Bronchial epithelial cell (primary cell): ENCODE measurements around the gene ZNF648. TPM values are rescaled to one million over a fixed set of nuclear protein-coding genes. Genes with fewer than 3 reads are reported as not detected.

Experiments used
- DNase-seq: peaks from one replicate; pipeline ENCODE4 v3.0.0-alpha.2; 2010; ENCODE audit warnings: low read depth
- FAIRE-seq: peaks from 2 replicates; lab custom pipeline; 2011; peaks lifted over from hg19 to GRCh38; lab: Jason Lieb, UNC
- H3K27me3 ChIP-seq: 2 replicates; pipeline ENCODE4 v1.5.1; 2011; ENCODE audit warnings: low read length; ENCODE audit not compliant: control insufficient read depth, insufficient read depth
- H3K36me3 ChIP-seq: 2 replicates; pipeline ENCODE4 v1.5.1; 2011; ENCODE audit warnings: low read length; ENCODE audit not compliant: control insufficient read depth, insufficient read depth
- H3K4me3 ChIP-seq: 2 replicates; pipeline ENCODE4 v1.5.1; 2011; ENCODE audit warnings: mild to moderate bottlenecking, low read depth, low read length, control low read depth
- CTCF ChIP-seq: IDR thresholded peaks from 2 replicates; pipeline ENCODE4 v1.5.1; 2011; ENCODE audit warnings: mild to moderate bottlenecking, moderate library complexity, low read length, control low read depth, inconsistent platforms; ENCODE audit not compliant: insufficient read depth, severe bottlenecking
- total RNA-seq: library from RNA; depleted of rRNA; stranded (reverse); fragments of >200 nt; gene quantifications from 2 replicates; pipeline ENCODE4 v1.2.1, GENCODE V29; 2014

ZNF648 gene
- total RNA-seq, 1 donor from 2014 or later = not detected

GRCh38 chr1:182084487-182085316 is 23.2 kb upstream of the ZNF648 start:
- DNase-seq (peak; percentile 73), FAIRE-seq (no peak)
- H3K27me3 ChIP-seq = no peaks in the 10 kb centered on the region
- H3K36me3 ChIP-seq = no peaks in the 10 kb centered on the region
- TF ChIP-seq CTCF = peak; percentile 83
- no peak overlapping the region for H3K4me3 ChIP-seq

- no peak for TF ChIP-seq CTCF
- no peak for DNase-seq
- no peaks in the 10 kb centered on the region for H3K36me3 ChIP-seq
- H3K27me3 ChIP-seq = no peaks in the 10 kb centered on the region
- FAIRE-seq = no peak
- no peak overlapping the region for H3K4me3 ChIP-seq
Observed at GRCh38 chr1:182083851-182084486, 22.5 kb upstream of the ZNF648 start.

- FAIRE-seq = no peak
- peak; percentile 46 for DNase-seq
- no peak overlapping the region for H3K4me3 ChIP-seq
- H3K36me3 ChIP-seq = no peaks in the 10 kb centered on the region
- no peaks in the 10 kb centered on the region for H3K27me3 ChIP-seq
- TF ChIP-seq CTCF = peak; percentile 68
Observed at GRCh38 chr1:182080955-182081582, 19.6 kb upstream of the ZNF648 start.

- no peak for DNase-seq
- TF ChIP-seq CTCF = no peak
- no peaks in the 10 kb centered on the region for H3K27me3 ChIP-seq
- no peaks in the 10 kb centered on the region for H3K36me3 ChIP-seq
- no peak for FAIRE-seq
- H3K4me3 ChIP-seq = no peak overlapping the region
Observed at GRCh38 chr1:182080040-182080439, 18.5 kb upstream of the ZNF648 start.

- peaks cover 6% of the 10 kb centered on the region for H3K27me3 ChIP-seq
- TF ChIP-seq CTCF = no peak
- FAIRE-seq = no peak
- no peaks in the 10 kb centered on the region for H3K36me3 ChIP-seq
- H3K4me3 ChIP-seq = no peak overlapping the region
- DNase-seq = no peak
Observed at GRCh38 chr1:182071924-182072323, 10.4 kb upstream of the ZNF648 start.
